ENCODE measurements around the gene MCC. TPM values are rescaled to one million over a fixed set of nuclear protein-coding genes. Genes with fewer than 3 reads are reported as not detected.
A peak's percentile ranks its signal among the peaks of the same experiment; 100 is the strongest.

Gene MCC
- total and polyA plus RNA-seq, 2 of the 4 experiments (the other 2 are of a cell fraction) = 5.0 to 20.6 TPM

DNA sequence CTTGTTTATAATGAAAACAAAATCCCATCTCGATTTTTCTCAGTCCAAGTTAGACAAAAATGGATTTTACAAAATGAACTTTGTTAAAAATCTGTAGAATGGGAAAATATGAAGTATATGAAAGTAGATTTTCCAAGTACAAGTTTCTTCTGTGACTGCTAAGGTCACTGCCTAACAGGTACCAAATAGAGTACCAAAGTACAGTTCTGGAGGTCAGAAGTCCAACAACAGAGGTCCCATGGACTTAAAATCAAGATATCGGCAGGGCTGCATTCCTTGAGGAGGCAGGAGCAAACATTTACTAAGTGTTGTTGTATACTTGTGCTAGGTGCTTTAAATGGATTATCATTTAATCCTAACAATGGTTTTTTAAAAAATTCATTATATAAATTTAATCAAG, 31.2 kb upstream of the MCC start:
- Histone ChIP-seq H3K23ac (ENCODE audit: low read depth, low read length) (no peak overlapping the region), H3K79me1 (ENCODE audit: low read depth in 1 of 2, low read length in 2 of 2) (peaks cover 18 to 42% of the 10 kb centered on the region in 2 experiments), H3K27me3 (ENCODE audit: control insufficient read depth, insufficient read depth, low read length) (no peaks in the 10 kb centered on the region), H2AK5ac (ENCODE audit: low read depth, low read length) (no peak overlapping the region), H3K4me1 (ENCODE audit: control insufficient read depth, insufficient read depth, low read length) (peaks cover 8% of the 10 kb centered on the region), H3K9me1 (ENCODE audit: insufficient read depth, low read length) (no peaks in the 10 kb centered on the region), H3K56ac (ENCODE audit: extremely low read depth, insufficient read depth, low read length) (no peak overlapping the region), H3K14ac (replicated peaks; ENCODE audit: low read depth, low read length) (no peak overlapping the region), H3K9me3 (ENCODE audit: control insufficient read depth, insufficient read depth, low read length) (no peaks in the 10 kb centered on the region), H3K4me2 (ENCODE audit: low read depth, low read length) (peak overlapping the region; percentile 38; the same call in 1 of the 2 replicates), H3K18ac (ENCODE audit: low read depth, low read length) (peak overlapping the region; percentile 68; the same call in 1 of the 2 replicates), H2AFZ (replicated peaks; ENCODE audit: low read length, poor library complexity) (no peak overlapping the region), H3K36me3 (ENCODE audit: control insufficient read depth, insufficient read depth, low read length) (peaks cover 3% of the 10 kb centered on the region; the same call in 1 of the 2 replicates), H4K5ac (ENCODE audit: low read depth, low read length) (no peak overlapping the region), H4K20me1 (ENCODE audit: insufficient read depth, low read length) (no peaks in the 10 kb centered on the region; the same call in 1 of the 2 replicates), H4K91ac (ENCODE audit: insufficient read depth, low read depth, low read length) (no peak overlapping the region), H2AK9ac (replicated peaks; ENCODE audit: low read depth, low read length, poor library complexity) (no peak overlapping the region), H4K8ac (ENCODE audit: low read depth in 2 of 2, low read length in 2 of 2) (no peak overlapping the region), H3K27ac (ENCODE audit: insufficient read depth, low read length) (no peak overlapping the region), H2BK5ac (ENCODE audit: low read depth, low read length, poor library complexity, severe bottlenecking) (no peak overlapping the region), H2BK120ac (ENCODE audit: low read depth, low read length) (no peak overlapping the region), H3K4me3 (ENCODE audit: insufficient read depth, low read depth, low read length) (no peak overlapping the region), H2BK20ac (ENCODE audit: low read depth, low read length) (no peak overlapping the region), H3K4ac (ENCODE audit: low read depth, low read length) (no peak overlapping the region), H2BK15ac (ENCODE audit: low read depth, low read length) (no peak overlapping the region), H3K9ac (ENCODE audit: low read depth, low read length) (no peak overlapping the region)
- dilution Hi-C loops (cut with HindIII; ENCODE audit: low sequenced_read_pairs, unreplicated experiment) (no loop called here), in situ Hi-C loops (cut with MboI; ENCODE audit: low sequenced_read_pairs) (no loop called here), intact Hi-C loops (cut with micrococcal nuclease) (loop anchor here (1.0 to 10.0 kb wide), 2 partner anchors 315 to 452 kb away; no protein-coding TSS in a partner anchor)
- no TSS peak for BruUV-seq (replicated peaks)
- ChIA-PET POLR2A (ENCODE audit: unreplicated experiment) (no interaction called here), CTCF (no interaction called here)
- WGBS, 2 experiments (ENCODE audit: extremely low coverage in 2 of 2, insufficient read length in 1 of 2) = no CpG with 5 or more reads among the region's 2 CpGs
- no peak for ATAC-seq (ENCODE audit: low read depth)
- DNase-seq = no peak
- TF ChIP-seq RFX5 (IDR thresholded peaks at IDR 0.05; ENCODE audit: low read depth, low read length) (no peak), CEBPB (IDR thresholded peaks at IDR 0.05; ENCODE audit: low read depth, low read length) (no peak), SMC3 (IDR thresholded peaks at IDR 0.05; ENCODE audit: low read depth, low read length) (no peak), FOS (IDR thresholded peaks at IDR 0.05; ENCODE audit: low read depth, low read length) (no peak), MAZ (IDR thresholded peaks at IDR 0.05; ENCODE audit: borderline replicate concordance, low read depth, low read length) (no peak), NFE2L2 (IDR thresholded peaks at IDR 0.05; ENCODE audit: low read depth, low read length) (no peak), MAFK (IDR thresholded peaks at IDR 0.05; ENCODE audit: low read depth, low read length) (no peak), CHD1 (IDR thresholded peaks at IDR 0.05; ENCODE audit: low read depth, low read length) (no peak), BHLHE40 (IDR thresholded peaks at IDR 0.05; ENCODE audit: low read depth, low read length) (no peak), POLR2A (IDR thresholded peaks at IDR 0.05; ENCODE audit: low read depth, low read length) (no peak), RAD21 (IDR thresholded peaks at IDR 0.05; ENCODE audit: low read length) (no peak), RCOR1 (IDR thresholded peaks at IDR 0.05; ENCODE audit: insufficient replicate concordance, low read length) (no peak), MXI1 (IDR thresholded peaks at IDR 0.05; ENCODE audit: borderline replicate concordance, low read depth, low read length) (no peak)
- TF ChIP-seq, protein P1, sequence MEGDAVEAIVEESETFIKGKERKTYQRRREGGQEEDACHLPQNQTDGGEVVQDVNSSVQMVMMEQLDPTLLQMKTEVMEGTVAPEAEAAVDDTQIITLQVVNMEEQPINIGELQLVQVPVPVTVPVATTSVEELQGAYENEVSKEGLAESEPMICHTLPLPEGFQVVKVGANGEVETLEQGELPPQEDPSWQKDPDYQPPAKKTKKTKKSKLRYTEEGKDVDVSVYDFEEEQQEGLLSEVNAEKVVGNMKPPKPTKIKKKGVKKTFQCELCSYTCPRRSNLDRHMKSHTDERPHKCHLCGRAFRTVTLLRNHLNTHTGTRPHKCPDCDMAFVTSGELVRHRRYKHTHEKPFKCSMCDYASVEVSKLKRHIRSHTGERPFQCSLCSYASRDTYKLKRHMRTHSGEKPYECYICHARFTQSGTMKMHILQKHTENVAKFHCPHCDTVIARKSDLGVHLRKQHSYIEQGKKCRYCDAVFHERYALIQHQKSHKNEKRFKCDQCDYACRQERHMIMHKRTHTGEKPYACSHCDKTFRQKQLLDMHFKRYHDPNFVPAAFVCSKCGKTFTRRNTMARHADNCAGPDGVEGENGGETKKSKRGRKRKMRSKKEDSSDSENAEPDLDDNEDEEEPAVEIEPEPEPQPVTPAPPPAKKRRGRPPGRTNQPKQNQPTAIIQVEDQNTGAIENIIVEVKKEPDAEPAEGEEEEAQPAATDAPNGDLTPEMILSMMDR (conservative IDR thresholded peaks at IDR 0.05; ENCODE audit: low read depth, low read length) = no peak
- TF ChIP-seq, protein P2, sequence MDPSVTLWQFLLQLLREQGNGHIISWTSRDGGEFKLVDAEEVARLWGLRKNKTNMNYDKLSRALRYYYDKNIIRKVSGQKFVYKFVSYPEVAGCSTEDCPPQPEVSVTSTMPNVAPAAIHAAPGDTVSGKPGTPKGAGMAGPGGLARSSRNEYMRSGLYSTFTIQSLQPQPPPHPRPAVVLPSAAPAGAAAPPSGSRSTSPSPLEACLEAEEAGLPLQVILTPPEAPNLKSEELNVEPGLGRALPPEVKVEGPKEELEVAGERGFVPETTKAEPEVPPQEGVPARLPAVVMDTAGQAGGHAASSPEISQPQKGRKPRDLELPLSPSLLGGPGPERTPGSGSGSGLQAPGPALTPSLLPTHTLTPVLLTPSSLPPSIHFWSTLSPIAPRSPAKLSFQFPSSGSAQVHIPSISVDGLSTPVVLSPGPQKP (IDR thresholded peaks at IDR 0.05; ENCODE audit: borderline replicate concordance, low read depth, low read length) = no peak
- TF ChIP-seq, protein P3, sequence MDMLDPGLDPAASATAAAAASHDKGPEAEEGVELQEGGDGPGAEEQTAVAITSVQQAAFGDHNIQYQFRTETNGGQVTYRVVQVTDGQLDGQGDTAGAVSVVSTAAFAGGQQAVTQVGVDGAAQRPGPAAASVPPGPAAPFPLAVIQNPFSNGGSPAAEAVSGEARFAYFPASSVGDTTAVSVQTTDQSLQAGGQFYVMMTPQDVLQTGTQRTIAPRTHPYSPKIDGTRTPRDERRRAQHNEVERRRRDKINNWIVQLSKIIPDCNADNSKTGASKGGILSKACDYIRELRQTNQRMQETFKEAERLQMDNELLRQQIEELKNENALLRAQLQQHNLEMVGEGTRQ (IDR thresholded peaks at IDR 0.05; ENCODE audit: low read depth, low read length) = no peak
